ENCODE measurements around the gene HES7. TPM values are rescaled to one million over a fixed set of nuclear protein-coding genes. Genes with fewer than 3 reads are reported as not detected.
A peak's percentile ranks its signal among the peaks of the same experiment; 100 is the strongest.

HES7 gene
- total and polyA plus RNA-seq, 4 donors: not detected

DNA sequence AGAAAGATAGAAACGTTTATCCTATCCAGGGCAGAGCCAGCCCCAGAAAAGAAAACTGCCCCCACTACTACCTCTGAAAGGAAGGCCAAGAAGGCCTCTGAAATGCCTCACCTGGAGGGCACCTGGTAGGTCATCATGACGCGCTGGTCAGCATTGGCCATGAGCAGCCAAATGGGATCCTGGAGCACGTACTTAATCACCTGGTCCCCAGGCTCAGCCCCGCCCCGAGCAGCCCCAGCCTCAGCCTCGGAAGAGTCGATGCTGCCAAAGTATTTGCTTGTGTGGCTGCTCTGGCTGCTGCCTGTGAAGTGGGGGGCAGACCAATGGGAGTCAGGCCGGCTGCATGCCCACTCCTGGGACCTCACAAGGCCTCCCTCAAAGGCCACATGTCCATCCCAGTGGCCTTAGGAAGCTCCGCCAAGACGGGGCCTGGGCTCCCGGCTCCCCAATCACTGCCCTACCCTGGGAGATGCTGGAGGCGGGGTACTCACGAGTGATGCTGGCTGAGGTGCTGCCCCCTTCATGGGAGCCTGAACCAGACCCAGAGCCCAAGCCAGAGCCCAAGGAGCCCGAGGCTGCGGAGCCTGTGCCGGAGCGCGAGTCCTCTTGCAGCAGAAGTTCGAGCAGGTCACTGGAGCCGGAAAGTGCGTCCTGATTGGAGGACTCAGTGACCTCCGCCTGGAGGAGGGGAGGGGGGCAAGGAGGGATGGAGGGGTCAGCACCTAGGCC, 18.4 kb upstream of the HES7 start (continued):
- TF ChIP-seq RXRA (IDR thresholded peaks at IDR 0.05) (no peak), JUND (IDR thresholded peaks at IDR 0.05) (no peak), GABPA (IDR thresholded peaks at IDR 0.05 in 1 of 2, conservative IDR thresholded peaks at IDR 0.05 in 1 of 2) (no peak), RAD21 (IDR thresholded peaks at IDR 0.05) (no peak), EGR1 (IDR thresholded peaks at IDR 0.05; ENCODE audit: low read depth in 2 of 2) (no peak)
- TF ChIP-seq, protein P1, sequence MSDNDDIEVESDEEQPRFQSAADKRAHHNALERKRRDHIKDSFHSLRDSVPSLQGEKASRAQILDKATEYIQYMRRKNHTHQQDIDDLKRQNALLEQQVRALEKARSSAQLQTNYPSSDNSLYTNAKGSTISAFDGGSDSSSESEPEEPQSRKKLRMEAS (IDR thresholded peaks at IDR 0.05): no peak

DNA sequence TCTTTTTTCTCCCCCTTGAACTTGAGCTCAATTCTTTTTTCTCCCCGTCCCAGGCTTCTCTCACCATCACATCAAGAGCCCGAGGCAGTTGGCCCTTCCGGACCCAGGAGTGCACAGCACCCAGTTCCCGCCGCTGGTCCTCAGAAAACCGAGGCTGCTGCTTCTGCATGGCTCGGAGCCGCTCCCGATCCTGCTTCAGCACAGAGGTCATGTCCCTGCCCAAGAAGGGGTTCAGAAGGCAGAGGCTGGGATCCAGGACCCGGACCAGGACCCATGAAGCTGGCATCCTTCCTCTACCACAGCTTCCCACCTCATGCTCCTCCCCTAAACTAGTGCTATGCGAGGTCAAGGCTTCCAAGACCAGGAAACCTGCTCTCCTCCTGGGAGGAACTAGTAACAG, 17.8 kb upstream of the HES7 start:
- Histone ChIP-seq H3K4me1 (ENCODE audit: control insufficient read depth in 4 of 4, insufficient read depth in 4 of 4, low read length in 3 of 4) (peaks cover 0 to 9% (median 0%) of the 10 kb centered on the region in 4 donors), H3K27me3 (ENCODE audit: control insufficient read depth in 4 of 4, insufficient read depth in 4 of 4, low read length in 3 of 4) (no peaks in the 10 kb centered on the region), H3K9ac (ENCODE audit: low read depth in 1 of 2, low read length in 2 of 2) (no peak overlapping the region), H3K4me3 (ENCODE audit: low read depth in 1 of 3, low read length in 3 of 3) (no peak overlapping the region), H3K27ac (ENCODE audit: low read depth in 1 of 2, low read length in 2 of 2) (no peak overlapping the region), H3K9me3 (ENCODE audit: control insufficient read depth in 4 of 4, low read length in 3 of 4) (no peaks in the 10 kb centered on the region), H3K36me3 (ENCODE audit: control insufficient read depth in 4 of 4, insufficient read depth in 3 of 4, low read depth in 1 of 4, low read length in 3 of 4) (peaks cover 32 to 64% (median 63%) of the 10 kb centered on the region in 4 donors)
- 92% methylated on average over 11 of the region's 11 CpGs for WGBS
- DNase-seq (ENCODE audit: low spot score): no peak
- peak in 1 of 2 donors; percentile 18 for TF ChIP-seq RXRA (IDR thresholded peaks at IDR 0.05)
- TF ChIP-seq HNF4A (conservative IDR thresholded peaks at IDR 0.05): no peak
- TF ChIP-seq TAF1 (conservative IDR thresholded peaks at IDR 0.05): no peak
- TF ChIP-seq HNF4G (IDR thresholded peaks at IDR 0.05): no peak
- TF ChIP-seq, protein P1 (IDR thresholded peaks at IDR 0.05): no peak
- TF ChIP-seq EGR1 (IDR thresholded peaks at IDR 0.05; ENCODE audit: low read depth in 2 of 2): no peak
- TF ChIP-seq RAD21 (IDR thresholded peaks at IDR 0.05): no peak

DNA sequence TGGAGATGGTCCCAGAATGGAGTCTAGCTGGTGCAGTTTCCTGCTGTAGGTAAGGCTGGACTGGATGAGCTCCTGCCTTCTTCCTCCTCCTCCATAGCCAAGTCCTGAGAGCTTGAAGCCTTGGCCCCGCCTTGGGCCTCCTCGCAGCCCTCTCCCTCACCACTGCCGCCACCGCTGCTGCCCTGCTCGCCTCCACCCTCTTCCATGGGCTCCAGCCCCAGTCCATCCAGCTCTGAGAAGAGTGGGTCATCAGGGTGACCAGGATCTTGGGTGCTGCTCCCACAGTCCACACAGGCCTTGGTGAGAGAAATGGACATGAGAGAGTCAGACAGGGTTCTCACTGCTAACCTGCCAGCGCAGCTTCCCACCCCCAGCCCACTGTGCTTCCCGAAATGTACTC, 17.1 kb upstream of the HES7 start:
- Histone ChIP-seq H3K36me3 (ENCODE audit: control insufficient read depth in 4 of 4, insufficient read depth in 3 of 4, low read depth in 1 of 4, low read length in 3 of 4) (peaks cover 25 to 57% (median 56%) of the 10 kb centered on the region in 4 donors), H3K27me3 (ENCODE audit: control insufficient read depth in 4 of 4, insufficient read depth in 4 of 4, low read length in 3 of 4) (no peaks in the 10 kb centered on the region), H3K9me3 (ENCODE audit: control insufficient read depth in 4 of 4, low read length in 3 of 4) (no peaks in the 10 kb centered on the region), H3K27ac (ENCODE audit: low read depth in 1 of 2, low read length in 2 of 2) (no peak overlapping the region), H3K9ac (ENCODE audit: low read depth in 1 of 2, low read length in 2 of 2) (no peak overlapping the region), H3K4me1 (ENCODE audit: control insufficient read depth in 4 of 4, insufficient read depth in 4 of 4, low read length in 3 of 4) (peaks cover 0 to 9% (median 0%) of the 10 kb centered on the region in 4 donors), H3K4me3 (ENCODE audit: low read depth in 1 of 3, low read length in 3 of 3) (no peak overlapping the region)
- no peak for TF ChIP-seq FOXA2 (IDR thresholded peaks at IDR 0.05)
- TF ChIP-seq, protein P2, sequence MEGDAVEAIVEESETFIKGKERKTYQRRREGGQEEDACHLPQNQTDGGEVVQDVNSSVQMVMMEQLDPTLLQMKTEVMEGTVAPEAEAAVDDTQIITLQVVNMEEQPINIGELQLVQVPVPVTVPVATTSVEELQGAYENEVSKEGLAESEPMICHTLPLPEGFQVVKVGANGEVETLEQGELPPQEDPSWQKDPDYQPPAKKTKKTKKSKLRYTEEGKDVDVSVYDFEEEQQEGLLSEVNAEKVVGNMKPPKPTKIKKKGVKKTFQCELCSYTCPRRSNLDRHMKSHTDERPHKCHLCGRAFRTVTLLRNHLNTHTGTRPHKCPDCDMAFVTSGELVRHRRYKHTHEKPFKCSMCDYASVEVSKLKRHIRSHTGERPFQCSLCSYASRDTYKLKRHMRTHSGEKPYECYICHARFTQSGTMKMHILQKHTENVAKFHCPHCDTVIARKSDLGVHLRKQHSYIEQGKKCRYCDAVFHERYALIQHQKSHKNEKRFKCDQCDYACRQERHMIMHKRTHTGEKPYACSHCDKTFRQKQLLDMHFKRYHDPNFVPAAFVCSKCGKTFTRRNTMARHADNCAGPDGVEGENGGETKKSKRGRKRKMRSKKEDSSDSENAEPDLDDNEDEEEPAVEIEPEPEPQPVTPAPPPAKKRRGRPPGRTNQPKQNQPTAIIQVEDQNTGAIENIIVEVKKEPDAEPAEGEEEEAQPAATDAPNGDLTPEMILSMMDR (IDR thresholded peaks at IDR 0.05; ENCODE audit: low read depth, low read length, missing input control): no peak
- DNase-seq (ENCODE audit: low spot score): no peak
- 97% methylated on average over 7 of the region's 7 CpGs for WGBS
